MG63 (cell line): ENCODE measurements around the gene ZNF467. TPM values are rescaled to one million over a fixed set of nuclear protein-coding genes. Genes with fewer than 3 reads are reported as not detected.

ENCODE experiments used
- DNase-seq: peaks from one replicate; pipeline ENCODE4 v3.0.0-alpha.2; 2020
- H3K27me3 ChIP-seq: fragments of 250-450 bp; sonication (Bioruptor Pico); 2 replicates; pipeline ENCODE4 v1.5.1; 2020; ENCODE audit warnings: mild to moderate bottlenecking, moderate library complexity
- H3K36me3 ChIP-seq: fragments of 250-450 bp; sonication (Bioruptor Pico); 2 replicates; pipeline ENCODE4 v1.5.1; 2020; ENCODE audit warnings: mild to moderate bottlenecking, moderate library complexity
- H3K4me3 ChIP-seq: fragments of 250-450 bp; sonication (Bioruptor Pico); 2 replicates; pipeline ENCODE4 v1.5.1; 2020; ENCODE audit warnings: mild to moderate bottlenecking, moderate library complexity
- H3K9me3 ChIP-seq: fragments of 250-450 bp; sonication (Bioruptor Pico); 2 replicates; pipeline ENCODE4 v1.5.1; 2020; ENCODE audit warnings: mild to moderate bottlenecking, moderate library complexity
- total RNA-seq: library from RNA; depleted of rRNA; stranded (reverse); fragments of >200 nt; shearing (Covaris generic); gene quantifications from 2 replicates; pipeline ENCODE4 v1.2.3, GENCODE V29; 2014; ENCODE audit warnings: low replicate concordance

Gene ZNF467
- total RNA-seq, 1 experiment from 2014 or later, result not detected

- no peaks in the 10 kb centered on the region for H3K27me3 ChIP-seq
- H3K9me3 ChIP-seq, result no peaks in the 10 kb centered on the region
- no peaks in the 10 kb centered on the region for H3K36me3 ChIP-seq
- H3K4me3 ChIP-seq, result no peak overlapping the region
- no peak for DNase-seq
Observed at GRCh38 chr7:149750122-149750845, 23.1 kb downstream of the ZNF467 start.

DNA sequence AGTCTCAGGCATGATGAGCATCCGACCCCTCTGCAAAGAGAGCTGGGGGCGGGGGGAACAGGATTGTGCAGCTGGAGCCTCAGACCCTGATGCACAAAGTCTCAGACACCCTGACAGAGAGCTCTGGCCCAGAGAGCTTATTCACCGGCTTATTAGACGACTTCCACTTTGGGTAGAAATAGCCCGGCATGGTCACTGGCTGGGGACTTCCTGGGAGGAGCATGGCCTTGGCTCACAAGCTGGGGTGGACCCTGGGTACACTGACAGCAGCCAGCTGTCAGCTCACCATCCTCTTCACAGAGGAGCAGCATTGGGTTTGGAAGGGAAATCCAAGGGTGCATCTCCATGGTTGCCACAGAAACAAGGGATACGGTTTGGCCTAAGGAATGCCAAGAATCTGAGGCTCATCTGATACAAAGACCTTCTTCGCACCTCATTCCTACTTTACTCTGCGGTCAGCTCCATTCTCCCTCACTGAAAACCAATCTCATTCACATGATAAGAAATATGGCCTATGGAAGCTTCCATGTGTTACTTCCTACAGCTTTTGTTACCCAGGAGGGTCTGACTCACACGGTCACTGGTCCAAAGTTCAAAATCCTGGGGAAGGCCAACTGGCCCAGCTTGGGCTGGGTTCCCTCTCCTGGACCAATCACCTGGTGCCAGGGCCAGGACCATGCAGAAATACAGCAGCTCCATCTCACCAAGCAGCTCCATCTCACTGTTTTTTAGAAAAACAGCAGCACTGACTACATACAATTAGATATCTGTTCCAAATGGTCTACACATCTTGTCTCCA, 25.1 kb downstream of the ZNF467 start:
- H3K9me3 ChIP-seq, result no peaks in the 10 kb centered on the region
- H3K4me3 ChIP-seq, result no peak overlapping the region
- DNase-seq, result no peak
- no peaks in the 10 kb centered on the region for H3K27me3 ChIP-seq
- H3K36me3 ChIP-seq, result no peaks in the 10 kb centered on the region

DNA sequence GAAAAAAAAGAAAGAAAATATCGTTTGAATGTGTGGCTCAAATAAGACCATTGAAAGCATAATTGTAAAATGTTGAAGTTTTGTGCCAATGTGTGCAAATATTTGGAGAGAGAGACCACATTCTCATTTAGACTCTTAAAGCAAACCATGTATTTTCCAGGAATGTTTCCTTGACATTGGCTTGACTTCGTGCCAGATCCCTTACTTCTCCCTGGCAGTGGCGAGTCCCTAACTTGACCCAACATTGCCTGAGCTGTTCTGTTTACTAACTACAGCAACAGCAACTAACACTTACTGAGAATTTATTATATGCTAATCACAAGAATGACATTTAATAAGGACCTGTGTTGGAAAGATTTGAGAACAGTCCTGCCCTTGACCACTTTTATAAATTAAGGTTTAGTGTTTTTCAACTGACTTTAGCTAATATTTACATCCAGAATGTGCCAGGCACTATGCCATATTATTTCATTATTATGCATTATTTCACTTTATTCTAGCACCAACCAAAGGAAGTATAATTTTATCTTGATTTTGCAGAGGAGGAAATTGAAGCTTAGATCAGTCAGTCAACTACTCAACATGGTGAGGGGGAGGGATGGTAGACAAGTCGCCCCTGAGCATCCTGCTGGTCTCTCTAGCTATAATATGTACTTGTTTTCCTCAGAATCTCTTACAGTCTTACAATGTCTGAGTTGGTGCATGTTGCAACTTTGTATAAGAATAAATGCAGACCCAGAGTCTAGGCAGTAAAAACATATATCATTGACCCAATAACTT, 29.7 kb downstream of the ZNF467 start:
- Histone ChIP-seq H3K9me3 (no peaks in the 10 kb centered on the region), H3K27me3 (no peaks in the 10 kb centered on the region), H3K36me3 (no peaks in the 10 kb centered on the region), H3K4me3 (no peak overlapping the region)
- no peak for DNase-seq

DNA sequence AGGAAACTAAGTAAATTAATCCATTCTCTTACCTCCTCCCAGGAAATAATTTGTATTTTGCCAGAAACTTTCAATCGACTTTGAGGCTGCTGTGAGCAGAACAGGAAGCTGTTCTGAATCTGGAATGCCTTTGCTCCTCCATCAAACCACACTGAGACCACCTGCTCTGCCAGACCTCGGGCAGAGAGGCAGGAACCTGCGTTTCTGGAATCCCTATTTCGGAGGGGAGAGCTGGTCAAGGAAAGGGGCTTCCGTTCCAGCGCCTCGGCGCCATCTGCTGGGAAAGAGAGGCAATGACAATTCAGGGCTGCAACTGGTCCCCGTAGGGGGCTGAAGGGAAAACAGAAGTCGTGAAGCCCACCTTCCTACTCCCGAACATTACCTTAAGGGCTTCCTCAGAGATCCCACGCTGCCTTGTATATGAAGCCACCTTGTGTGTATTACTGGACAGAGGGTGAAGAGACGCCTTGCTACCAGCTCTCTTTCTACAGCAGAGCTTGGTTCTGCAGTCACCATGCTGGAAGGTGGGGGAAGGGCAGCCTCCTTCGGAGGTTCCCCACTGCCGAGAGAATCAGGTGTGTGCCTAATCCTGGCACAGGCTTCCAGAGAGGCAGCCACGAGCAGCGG, 31.2 kb downstream of the ZNF467 start:
- Histone ChIP-seq H3K36me3 (no peaks in the 10 kb centered on the region), H3K4me3 (peak overlapping the region; percentile 31), H3K9me3 (no peaks in the 10 kb centered on the region), H3K27me3 (no peaks in the 10 kb centered on the region)
- peak; percentile 38 for DNase-seq

DNA sequence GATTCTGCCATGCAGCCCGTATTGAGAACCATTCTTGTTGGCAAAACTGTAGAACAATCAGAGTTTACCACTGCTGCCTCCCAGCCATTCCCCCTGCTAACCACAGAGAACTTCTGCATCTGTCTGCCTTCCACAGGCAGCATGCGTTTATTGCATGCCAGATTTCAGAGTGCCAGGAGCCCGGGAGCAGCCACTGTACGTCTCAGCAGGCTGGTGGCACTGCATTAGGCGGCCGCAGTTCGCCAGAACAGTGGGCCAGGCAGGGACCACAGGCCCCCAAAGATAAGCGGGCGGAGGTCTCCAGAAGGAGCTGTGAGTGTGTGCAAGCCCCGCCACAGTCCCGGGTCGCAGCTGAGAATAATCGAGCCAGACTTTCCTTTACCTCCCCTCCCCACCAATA, 31.8 kb downstream of the ZNF467 start:
- Histone ChIP-seq H3K4me3 (peak overlapping the region; percentile 31), H3K27me3 (no peaks in the 10 kb centered on the region), H3K9me3 (no peaks in the 10 kb centered on the region), H3K36me3 (no peaks in the 10 kb centered on the region)
- DNase-seq, result peak; percentile 16

DNA sequence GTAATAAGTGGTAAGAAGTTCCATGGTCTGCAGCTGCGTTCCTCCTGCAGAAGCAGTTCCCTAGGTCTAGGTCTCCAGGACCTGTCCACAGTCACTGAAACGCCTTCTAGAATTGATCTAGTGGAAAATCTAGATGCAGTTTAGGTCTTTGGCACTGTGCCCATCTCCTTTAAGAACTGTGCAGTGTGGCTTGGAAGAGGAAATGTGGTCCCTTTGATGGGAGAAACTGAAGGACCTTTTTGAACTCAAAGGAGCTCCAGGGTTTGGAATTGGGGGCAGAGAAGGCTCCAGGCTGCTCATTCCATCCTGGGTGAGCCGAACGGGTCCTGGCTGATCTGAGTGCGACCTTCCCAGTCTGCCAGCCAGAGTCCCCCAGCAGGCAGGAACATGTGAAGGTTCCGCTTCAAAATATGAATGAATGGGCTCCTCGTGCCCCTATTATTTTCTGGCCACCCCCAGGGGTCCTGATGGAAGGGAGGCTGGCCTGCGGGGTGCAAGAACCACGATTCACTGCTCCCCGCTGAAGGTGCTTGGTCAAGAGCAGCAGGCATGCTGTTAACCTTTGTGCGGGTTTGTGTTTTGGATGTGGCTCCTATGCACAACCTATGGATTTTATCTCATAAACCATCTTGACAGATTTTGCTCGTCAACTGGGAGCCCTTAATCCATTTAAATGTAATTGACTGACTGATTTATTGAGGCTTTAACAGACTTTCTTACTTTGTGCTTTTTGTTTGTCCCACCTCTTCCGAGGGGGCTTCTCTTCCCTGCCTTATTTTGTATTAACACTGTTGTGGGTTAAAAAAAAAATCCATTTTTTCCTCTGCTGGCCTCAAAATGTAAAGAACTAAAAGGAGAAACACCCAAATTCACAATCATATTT, 36.7 kb downstream of the ZNF467 start:
- no peak overlapping the region for H3K4me3 ChIP-seq
- no peaks in the 10 kb centered on the region for H3K36me3 ChIP-seq
- no peaks in the 10 kb centered on the region for H3K9me3 ChIP-seq
- H3K27me3 ChIP-seq, result no peaks in the 10 kb centered on the region
- DNase-seq, result no peak

DNA sequence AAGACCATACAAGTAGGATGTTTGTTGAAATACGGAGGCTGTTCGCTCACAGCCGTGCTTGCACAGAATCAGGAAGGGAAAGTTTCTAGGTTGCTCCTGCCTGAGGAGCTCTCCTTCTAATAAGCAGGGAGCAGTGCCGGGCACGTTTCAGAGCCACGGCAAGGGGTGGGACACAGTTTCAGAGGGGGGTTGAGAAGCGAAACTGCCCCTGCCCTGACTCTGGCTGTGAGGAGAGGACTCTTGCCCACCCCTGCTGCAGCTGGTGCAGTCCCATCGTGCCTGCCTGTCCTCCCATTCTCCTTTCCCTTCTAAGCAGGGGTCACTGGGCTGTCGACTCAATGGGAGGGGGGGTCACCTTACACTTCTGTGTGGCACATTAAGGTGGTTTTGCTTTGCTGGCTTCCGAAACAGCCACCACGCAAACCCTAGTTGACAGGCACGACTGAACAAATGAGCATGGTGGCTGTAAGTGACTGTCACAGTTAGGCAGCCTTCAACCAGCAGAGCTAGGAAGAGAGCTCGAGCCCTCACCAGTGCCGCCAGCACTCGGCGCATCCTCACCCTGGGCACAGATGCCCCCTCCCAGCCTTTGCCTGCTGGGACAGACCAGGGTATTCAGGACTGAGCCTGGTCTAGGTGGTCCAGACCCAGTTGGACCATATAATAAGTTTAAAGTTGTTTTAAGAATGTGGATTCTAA, 37.5 kb downstream of the ZNF467 start:
- no peaks in the 10 kb centered on the region for H3K27me3 ChIP-seq
- H3K9me3 ChIP-seq, result no peaks in the 10 kb centered on the region
- H3K36me3 ChIP-seq, result no peaks in the 10 kb centered on the region
- no peak overlapping the region for H3K4me3 ChIP-seq
- DNase-seq, result no peak

DNA sequence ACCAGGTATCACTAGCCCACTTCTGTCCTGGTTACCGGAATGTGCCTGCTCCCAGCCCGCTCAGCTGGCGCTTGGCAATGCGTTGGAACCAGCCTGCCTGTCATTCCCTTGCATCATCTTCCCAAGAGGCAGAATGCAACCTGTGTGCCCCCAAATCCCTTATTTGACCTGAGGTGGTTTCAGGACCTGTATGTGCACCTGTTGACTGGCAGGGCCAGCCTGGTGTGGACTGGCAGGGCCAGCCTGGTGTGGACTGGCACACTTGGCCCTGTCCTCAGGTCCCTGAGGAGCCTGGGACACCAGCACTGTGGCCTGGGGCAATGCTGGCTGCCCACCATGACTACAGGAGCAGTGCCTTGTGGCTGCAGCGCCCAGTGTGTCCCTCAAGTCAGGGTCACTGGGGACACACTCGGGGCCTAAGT, 38.2 kb downstream of the ZNF467 start:
- no peaks in the 10 kb centered on the region for H3K9me3 ChIP-seq
- no peak overlapping the region for H3K4me3 ChIP-seq
- DNase-seq, result no peak
- no peaks in the 10 kb centered on the region for H3K36me3 ChIP-seq
- no peaks in the 10 kb centered on the region for H3K27me3 ChIP-seq

DNA sequence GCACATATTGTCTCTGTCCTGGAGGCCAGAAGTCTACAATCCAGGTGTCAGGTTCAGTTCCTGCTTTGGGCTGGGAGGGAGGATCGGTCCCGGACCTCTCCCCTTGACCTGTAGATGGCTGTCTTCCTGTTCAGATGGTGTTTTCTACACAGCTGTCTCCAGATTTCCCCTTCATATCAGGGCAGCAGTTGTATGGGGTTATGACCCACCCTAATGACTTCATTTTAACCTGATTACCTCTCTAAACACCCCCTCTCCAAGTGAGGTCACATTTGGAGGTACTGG, 38.7 kb downstream of the ZNF467 start:
- H3K36me3 ChIP-seq, result no peaks in the 10 kb centered on the region
- no peak overlapping the region for H3K4me3 ChIP-seq
- H3K27me3 ChIP-seq, result no peaks in the 10 kb centered on the region
- DNase-seq, result no peak
- H3K9me3 ChIP-seq, result no peaks in the 10 kb centered on the region

DNA sequence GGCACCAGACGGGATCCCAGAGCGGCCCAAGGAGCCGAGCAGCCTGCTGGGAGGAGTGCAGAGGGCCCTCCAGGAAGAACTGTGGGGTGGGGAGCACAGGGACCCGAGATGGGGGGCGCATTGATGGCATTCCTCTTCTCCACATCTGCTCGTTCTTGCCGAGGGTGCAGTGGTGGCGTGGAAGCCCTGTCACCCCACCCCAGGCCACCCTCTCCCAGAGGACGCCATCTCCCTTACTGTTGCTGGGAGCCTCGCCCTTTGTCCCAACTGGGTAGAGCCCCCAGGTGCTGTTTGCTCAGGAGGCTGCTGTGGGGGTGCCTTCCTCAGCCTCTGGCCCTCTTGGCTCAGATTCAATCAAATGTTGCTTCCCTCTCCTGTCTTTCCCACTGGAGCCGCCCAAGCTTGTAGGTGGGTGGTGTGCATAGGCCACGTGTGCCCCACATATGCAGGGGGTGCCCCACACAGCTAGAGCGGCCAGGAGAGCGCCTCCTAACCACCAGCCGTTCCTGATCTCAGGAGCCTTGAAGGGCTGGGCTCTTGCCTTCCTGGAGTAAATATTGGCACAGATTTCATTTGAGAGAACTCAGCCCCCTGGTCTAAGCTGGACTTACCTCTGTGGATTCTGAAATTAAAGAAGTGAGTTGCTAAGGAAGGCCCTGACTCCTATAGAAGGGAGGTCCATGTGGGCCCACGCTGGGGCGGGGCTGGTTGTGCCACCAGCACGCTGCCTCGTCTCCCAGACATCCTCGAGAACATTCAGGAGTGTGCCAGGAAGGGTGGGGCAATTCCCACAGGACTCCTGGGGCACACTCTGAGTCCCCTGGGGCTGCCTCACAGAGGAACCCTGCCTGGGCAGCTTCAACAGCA, 39.2 kb downstream of the ZNF467 start:
- no peak overlapping the region for H3K4me3 ChIP-seq
- H3K36me3 ChIP-seq, result no peaks in the 10 kb centered on the region
- no peaks in the 10 kb centered on the region for H3K9me3 ChIP-seq
- H3K27me3 ChIP-seq, result no peaks in the 10 kb centered on the region
- DNase-seq, result no peak

DNA sequence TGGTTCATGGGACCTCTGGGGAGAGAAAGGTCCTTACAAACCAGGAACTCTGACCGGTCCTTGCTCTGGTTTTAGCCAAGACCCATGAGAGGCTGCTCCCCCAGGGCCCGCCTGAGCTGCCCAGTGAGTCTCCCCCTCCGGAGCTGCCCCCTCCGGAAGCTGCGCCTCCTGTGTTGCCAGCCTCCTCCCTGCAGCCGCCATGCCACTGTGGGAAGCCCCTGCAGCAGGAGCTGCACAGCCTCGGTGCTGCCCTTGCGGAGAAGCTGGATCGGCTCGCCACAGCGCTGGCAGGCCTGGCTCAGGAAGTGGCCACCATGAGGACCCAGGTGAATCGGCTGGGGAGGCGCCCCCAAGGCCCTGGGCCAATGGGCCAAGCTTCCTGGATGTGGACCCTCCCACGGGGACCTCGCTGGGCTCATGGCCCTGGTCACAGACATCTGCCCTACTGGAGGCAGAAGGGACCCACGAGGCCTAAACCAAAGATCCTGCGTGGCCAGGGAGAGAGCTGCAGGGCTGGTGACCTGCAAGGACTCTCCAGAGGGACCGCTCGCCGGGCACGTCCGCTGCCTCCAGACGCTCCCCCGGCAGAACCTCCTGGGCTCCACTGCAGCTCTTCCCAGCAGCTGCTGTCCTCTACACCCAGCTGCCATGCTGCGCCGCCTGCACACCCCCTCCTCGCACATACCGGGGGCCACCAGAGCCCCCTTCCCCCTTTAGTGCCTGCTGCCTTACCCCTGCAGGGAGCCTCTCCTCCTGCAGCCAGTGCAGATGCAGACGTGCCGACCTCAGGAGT, 40.1 kb downstream of the ZNF467 start:
- no peaks in the 10 kb centered on the region for H3K9me3 ChIP-seq
- H3K36me3 ChIP-seq, result no peaks in the 10 kb centered on the region
- no peak overlapping the region for H3K4me3 ChIP-seq
- H3K27me3 ChIP-seq, result no peaks in the 10 kb centered on the region
- no peak for DNase-seq

- DNase-seq, result no peak
- no peaks in the 10 kb centered on the region for H3K36me3 ChIP-seq
- H3K9me3 ChIP-seq, result no peaks in the 10 kb centered on the region
- H3K27me3 ChIP-seq, result no peaks in the 10 kb centered on the region
- H3K4me3 ChIP-seq, result no peak overlapping the region
Observed at GRCh38 chr7:149732611-149733010, 40.8 kb downstream of the ZNF467 start.

DNA sequence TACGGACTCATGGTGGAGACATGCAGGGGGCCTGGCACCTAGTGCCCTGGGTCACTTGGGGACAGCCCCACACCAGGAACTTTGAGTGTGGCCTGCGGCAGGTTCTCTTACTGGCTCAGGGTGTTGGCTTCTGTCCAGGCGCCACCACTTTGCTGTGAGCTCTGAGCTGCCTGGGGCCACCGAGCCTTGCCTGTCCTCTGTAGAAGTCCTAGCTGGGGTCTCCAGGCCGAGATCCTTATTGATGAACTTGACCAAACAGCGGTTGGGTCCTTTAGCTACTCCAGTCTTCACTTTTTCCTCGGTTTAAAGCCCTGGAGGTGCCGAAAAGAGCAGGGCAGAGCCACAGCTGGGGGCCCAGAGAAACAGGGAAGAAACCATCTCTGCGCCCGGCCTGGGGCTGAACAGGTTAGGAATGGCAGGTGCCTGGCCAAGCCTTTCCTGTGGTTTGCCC, 41.3 kb downstream of the ZNF467 start:
- Histone ChIP-seq H3K36me3 (no peaks in the 10 kb centered on the region), H3K9me3 (no peaks in the 10 kb centered on the region), H3K27me3 (no peaks in the 10 kb centered on the region), H3K4me3 (no peak overlapping the region)
- DNase-seq, result no peak

- no peaks in the 10 kb centered on the region for H3K27me3 ChIP-seq
- DNase-seq, result no peak
- H3K9me3 ChIP-seq, result no peaks in the 10 kb centered on the region
- H3K4me3 ChIP-seq, result no peak overlapping the region
- H3K36me3 ChIP-seq, result no peaks in the 10 kb centered on the region
Observed at GRCh38 chr7:149731207-149731955, 42.0 kb downstream of the ZNF467 start.
